Stimulated activated CD4-positive, alpha-beta T cell treated with anti-CD3 and anti-CD28 coated beads, Interleukin-12 subunit alpha, Interleukin-12 subunit beta, amount 100 ng/mL, for 4 hours (primary cell): Measurements from ENCODE around the gene RIMKLB.
"Not testable (repeated sequence)": the region's sequence is repeated elsewhere in the genome, so short reads cannot be mapped to it uniquely, and the experiment has no call there.

Source experiments
- DNase-seq: peaks from one replicate; pipeline ENCODE4 v3.0.0-alpha.2; 2020

Gene RIMKLB

GRCh38 chr12:8820676-8821407, 123.1 kb downstream of the RIMKLB start:
- DNase-seq: not testable (repeated sequence)

- DNase-seq: no peak
These were observed 123.8 kb downstream of the RIMKLB start for GRCh38 chr12:8821591-8821990.

- no peak for DNase-seq
These were observed 124.5 kb downstream of the RIMKLB start, which contains the start of gene A2ML1 for GRCh38 chr12:8822298-8822697. A2ML1 (plus strand) TSS chr12:8822621; CDS start chr12:8822652, 31 bp downstream.

- no peak for DNase-seq
These were observed 125.9 kb downstream of the RIMKLB start for GRCh38 chr12:8823565-8824300.

GRCh38 chr12:8827551-8828256, 129.9 kb downstream of the RIMKLB start:
- no peak for DNase-seq

GRCh38 chr12:8828257-8829124, 130.7 kb downstream of the RIMKLB start:
- DNase-seq: no peak

GRCh38 chr12:8829125-8829518, 131.3 kb downstream of the RIMKLB start:
- no peak for DNase-seq

GRCh38 chr12:8829621-8830020, 131.8 kb downstream of the RIMKLB start:
- no peak for DNase-seq

- DNase-seq: no peak
These were observed 133.3 kb downstream of the RIMKLB start for GRCh38 chr12:8831116-8831515.

GRCh38 chr12:8832500-8832899, 134.7 kb downstream of the RIMKLB start:
- DNase-seq: no peak
